ENCODE results near the gene UBE2D1.

Gene UBE2D1

GRCh38 chr10:58351616-58352578, 17.1 kb downstream of the UBE2D1 start:
- no peak overlapping the region for H3K4me3 ChIP-seq (ENCODE audit: low read length in 2 of 2)
- H3K14ac ChIP-seq (ENCODE audit: low read length) = no peak overlapping the region
- H3K4ac ChIP-seq (ENCODE audit: low read length) = no peak overlapping the region
- H2BK5ac ChIP-seq (ENCODE audit: low read length) = no peak overlapping the region
- no peak overlapping the region for H3K27ac ChIP-seq (replicated peaks; ENCODE audit: low read length)
- no peak overlapping the region for H4K8ac ChIP-seq (ENCODE audit: low read depth, low read length)
- H3K79me1 ChIP-seq (ENCODE audit: low read depth, low read length) = no peaks in the 10 kb centered on the region
- H3K18ac ChIP-seq (ENCODE audit: low read length) = no peak overlapping the region
- H2BK12ac ChIP-seq (ENCODE audit: low read length) = no peak overlapping the region
- H3K23ac ChIP-seq (ENCODE audit: low read depth, low read length, poor library complexity) = no peak overlapping the region
- no peak overlapping the region for H3K4me2 ChIP-seq (ENCODE audit: insufficient read depth, low read length, poor library complexity, severe bottlenecking)
- H3K36me3 ChIP-seq (replicated peaks in 1 of 2; ENCODE audit: control insufficient read depth in 2 of 2, insufficient read depth in 2 of 2, low read length in 2 of 2) = no peaks in the 10 kb centered on the region
- H3K4me1 ChIP-seq (ENCODE audit: control insufficient read depth in 2 of 2, insufficient read depth in 1 of 2, low read depth in 1 of 2, low read length in 2 of 2) = no peaks in the 10 kb centered on the region
- no peaks in the 10 kb centered on the region for H3K27me3 ChIP-seq (ENCODE audit: control insufficient read depth in 3 of 3, insufficient read depth in 3 of 3, low read depth in 1 of 3, low read length in 3 of 3)
- H2BK120ac ChIP-seq (ENCODE audit: low read depth, low read length) = no peak overlapping the region
- H3K9me3 ChIP-seq (replicated peaks in 1 of 2; ENCODE audit: control insufficient read depth in 2 of 2, insufficient read depth in 1 of 2, low read depth in 1 of 2, low read length in 2 of 2) = no peaks in the 10 kb centered on the region
- H2BK15ac ChIP-seq (ENCODE audit: low read length) = no peak overlapping the region
- H3K9ac ChIP-seq (ENCODE audit: low read depth, low read length, poor library complexity) = no peak overlapping the region
- no peak overlapping the region for H2AFZ ChIP-seq (ENCODE audit: low read length)
- no peak for DNase-seq (ENCODE audit: low spot score)
- no CpG with 5 or more reads among the region's 7 CpGs for WGBS, 2 donors (ENCODE audit: extremely low coverage in 2 of 2, insufficient read length in 2 of 2, insufficient replicate concordance in 1 of 2)
- H4K91ac ChIP-seq (ENCODE audit: low read depth, low read length, poor library complexity) = no peak overlapping the region
- H2AK5ac ChIP-seq (ENCODE audit: low read depth, low read length) = no peak overlapping the region

- Histone ChIP-seq H2BK15ac (ENCODE audit: low read length) (no peak overlapping the region), H3K4me1 (ENCODE audit: control insufficient read depth in 2 of 2, insufficient read depth in 1 of 2, low read depth in 1 of 2, low read length in 2 of 2) (no peaks in the 10 kb centered on the region), H2BK12ac (ENCODE audit: low read length) (no peak overlapping the region), H4K91ac (ENCODE audit: low read depth, low read length, poor library complexity) (no peak overlapping the region), H3K79me1 (ENCODE audit: low read depth, low read length) (no peaks in the 10 kb centered on the region), H3K36me3 (replicated peaks in 1 of 2; ENCODE audit: control insufficient read depth in 2 of 2, insufficient read depth in 2 of 2, low read length in 2 of 2) (no peaks in the 10 kb centered on the region), H4K8ac (ENCODE audit: low read depth, low read length) (no peak overlapping the region), H3K4me2 (ENCODE audit: insufficient read depth, low read length, poor library complexity, severe bottlenecking) (no peak overlapping the region), H2AFZ (ENCODE audit: low read length) (no peak overlapping the region), H3K9me3 (replicated peaks in 1 of 2; ENCODE audit: control insufficient read depth in 2 of 2, insufficient read depth in 1 of 2, low read depth in 1 of 2, low read length in 2 of 2) (no peaks in the 10 kb centered on the region), H3K18ac (ENCODE audit: low read length) (no peak overlapping the region), H3K4ac (ENCODE audit: low read length) (no peak overlapping the region), H2BK120ac (ENCODE audit: low read depth, low read length) (no peak overlapping the region), H3K4me3 (ENCODE audit: low read length in 2 of 2) (no peak overlapping the region), H3K23ac (ENCODE audit: low read depth, low read length, poor library complexity) (no peak overlapping the region), H3K27ac (replicated peaks; ENCODE audit: low read length) (no peak overlapping the region), H3K27me3 (ENCODE audit: control insufficient read depth in 3 of 3, insufficient read depth in 3 of 3, low read depth in 1 of 3, low read length in 3 of 3) (no peaks in the 10 kb centered on the region), H3K14ac (ENCODE audit: low read length) (no peak overlapping the region), H2BK5ac (ENCODE audit: low read length) (no peak overlapping the region), H3K9ac (ENCODE audit: low read depth, low read length, poor library complexity) (no peak overlapping the region), H2AK5ac (ENCODE audit: low read depth, low read length) (no peak overlapping the region)
- no peak for DNase-seq (ENCODE audit: low spot score)
- no CpG with 5 or more reads among the region's 2 CpGs for WGBS, 2 donors (ENCODE audit: extremely low coverage in 2 of 2, insufficient read length in 2 of 2, insufficient replicate concordance in 1 of 2)
Observed at GRCh38 chr10:58352956-58353610, 18.3 kb downstream of the UBE2D1 start.

GRCh38 chr10:58356756-58357155, 21.9 kb downstream of the UBE2D1 start:
- no peak overlapping the region for H3K4me3 ChIP-seq (ENCODE audit: low read length in 2 of 2)
- no peak overlapping the region for H3K27ac ChIP-seq (replicated peaks; ENCODE audit: low read length)
- H2AK5ac ChIP-seq (ENCODE audit: low read depth, low read length) = no peak overlapping the region
- DNase-seq (ENCODE audit: low spot score) = no peak
- no peak overlapping the region for H3K9ac ChIP-seq (ENCODE audit: low read depth, low read length, poor library complexity)
- no peak overlapping the region for H3K18ac ChIP-seq (ENCODE audit: low read length)
- no CpG with 5 or more reads among the region's 2 CpGs for WGBS, 2 donors (ENCODE audit: extremely low coverage in 2 of 2, insufficient read length in 2 of 2, insufficient replicate concordance in 1 of 2)
- H3K36me3 ChIP-seq (replicated peaks in 1 of 2; ENCODE audit: control insufficient read depth in 2 of 2, insufficient read depth in 2 of 2, low read length in 2 of 2) = no peaks in the 10 kb centered on the region
- H2BK15ac ChIP-seq (ENCODE audit: low read length) = no peak overlapping the region
- H2BK120ac ChIP-seq (ENCODE audit: low read depth, low read length) = no peak overlapping the region
- H4K91ac ChIP-seq (ENCODE audit: low read depth, low read length, poor library complexity) = no peak overlapping the region
- no peak overlapping the region for H2BK5ac ChIP-seq (ENCODE audit: low read length)
- no peak overlapping the region for H2BK12ac ChIP-seq (ENCODE audit: low read length)
- H3K27me3 ChIP-seq (ENCODE audit: control insufficient read depth in 3 of 3, insufficient read depth in 3 of 3, low read depth in 1 of 3, low read length in 3 of 3) = no peaks in the 10 kb centered on the region
- H3K4me2 ChIP-seq (ENCODE audit: insufficient read depth, low read length, poor library complexity, severe bottlenecking) = no peak overlapping the region
- H3K4ac ChIP-seq (ENCODE audit: low read length) = no peak overlapping the region
- H3K4me1 ChIP-seq (ENCODE audit: control insufficient read depth in 2 of 2, insufficient read depth in 1 of 2, low read depth in 1 of 2, low read length in 2 of 2) = peaks cover 0 to 5% of the 10 kb centered on the region in 2 donors
- no peak overlapping the region for H3K14ac ChIP-seq (ENCODE audit: low read length)
- H3K23ac ChIP-seq (ENCODE audit: low read depth, low read length, poor library complexity) = no peak overlapping the region
- H3K79me1 ChIP-seq (ENCODE audit: low read depth, low read length) = no peaks in the 10 kb centered on the region
- H4K8ac ChIP-seq (ENCODE audit: low read depth, low read length) = no peak overlapping the region
- no peaks in the 10 kb centered on the region for H3K9me3 ChIP-seq (replicated peaks in 1 of 2; ENCODE audit: control insufficient read depth in 2 of 2, insufficient read depth in 1 of 2, low read depth in 1 of 2, low read length in 2 of 2)
- no peak overlapping the region for H2AFZ ChIP-seq (ENCODE audit: low read length)

- H3K4me2 ChIP-seq (ENCODE audit: insufficient read depth, low read length, poor library complexity, severe bottlenecking) = no peak overlapping the region
- H2AFZ ChIP-seq (ENCODE audit: low read length) = no peak overlapping the region
- H3K23ac ChIP-seq (ENCODE audit: low read depth, low read length, poor library complexity) = no peak overlapping the region
- H3K9me3 ChIP-seq (replicated peaks in 1 of 2; ENCODE audit: control insufficient read depth in 2 of 2, insufficient read depth in 1 of 2, low read depth in 1 of 2, low read length in 2 of 2) = no peaks in the 10 kb centered on the region
- H2BK12ac ChIP-seq (ENCODE audit: low read length) = no peak overlapping the region
- no peak overlapping the region for H2AK5ac ChIP-seq (ENCODE audit: low read depth, low read length)
- no peak overlapping the region for H2BK15ac ChIP-seq (ENCODE audit: low read length)
- no CpG with 5 or more reads among the region's 4 CpGs for WGBS, 2 donors (ENCODE audit: extremely low coverage in 2 of 2, insufficient read length in 2 of 2, insufficient replicate concordance in 1 of 2)
- H3K14ac ChIP-seq (ENCODE audit: low read length) = no peak overlapping the region
- no peak overlapping the region for H3K9ac ChIP-seq (ENCODE audit: low read depth, low read length, poor library complexity)
- no peak overlapping the region for H2BK120ac ChIP-seq (ENCODE audit: low read depth, low read length)
- H4K91ac ChIP-seq (ENCODE audit: low read depth, low read length, poor library complexity) = no peak overlapping the region
- no peaks in the 10 kb centered on the region for H3K27me3 ChIP-seq (ENCODE audit: control insufficient read depth in 3 of 3, insufficient read depth in 3 of 3, low read depth in 1 of 3, low read length in 3 of 3)
- no peak overlapping the region for H3K18ac ChIP-seq (ENCODE audit: low read length)
- H3K4ac ChIP-seq (ENCODE audit: low read length) = no peak overlapping the region
- H2BK5ac ChIP-seq (ENCODE audit: low read length) = no peak overlapping the region
- H3K4me1 ChIP-seq (ENCODE audit: control insufficient read depth in 2 of 2, insufficient read depth in 1 of 2, low read depth in 1 of 2, low read length in 2 of 2) = peaks cover 0 to 8% of the 10 kb centered on the region in 2 donors
- peaks cover 0 to 6% of the 10 kb centered on the region in 2 donors for H3K36me3 ChIP-seq (replicated peaks in 1 of 2; ENCODE audit: control insufficient read depth in 2 of 2, insufficient read depth in 2 of 2, low read length in 2 of 2)
- H3K4me3 ChIP-seq (ENCODE audit: low read length in 2 of 2) = no peak overlapping the region
- no peak for DNase-seq (ENCODE audit: low spot score)
- no peak overlapping the region for H4K8ac ChIP-seq (ENCODE audit: low read depth, low read length)
- no peak overlapping the region for H3K27ac ChIP-seq (replicated peaks; ENCODE audit: low read length)
- no peaks in the 10 kb centered on the region for H3K79me1 ChIP-seq (ENCODE audit: low read depth, low read length)
Observed at GRCh38 chr10:58358314-58358933, 23.6 kb downstream of the UBE2D1 start.

Measured in neuronal stem cell (in vitro differentiated cells).